NCI-H1105 (cell line): ENCODE data around the gene RPS5.
"Not testable (repeated sequence)": the region's sequence is repeated elsewhere in the genome, so short reads cannot be mapped to it uniquely, and the experiment has no call there.

ENCODE experiments used
- DNase-seq: peaks from one replicate; lab custom pipeline; 2025; lab: John Stamatoyannopoulos, UW

RPS5 gene

GRCh38 chr19:58385891-58386575, 1.0 kb upstream of the RPS5 start:
- DNase-seq: no peak

DNA sequence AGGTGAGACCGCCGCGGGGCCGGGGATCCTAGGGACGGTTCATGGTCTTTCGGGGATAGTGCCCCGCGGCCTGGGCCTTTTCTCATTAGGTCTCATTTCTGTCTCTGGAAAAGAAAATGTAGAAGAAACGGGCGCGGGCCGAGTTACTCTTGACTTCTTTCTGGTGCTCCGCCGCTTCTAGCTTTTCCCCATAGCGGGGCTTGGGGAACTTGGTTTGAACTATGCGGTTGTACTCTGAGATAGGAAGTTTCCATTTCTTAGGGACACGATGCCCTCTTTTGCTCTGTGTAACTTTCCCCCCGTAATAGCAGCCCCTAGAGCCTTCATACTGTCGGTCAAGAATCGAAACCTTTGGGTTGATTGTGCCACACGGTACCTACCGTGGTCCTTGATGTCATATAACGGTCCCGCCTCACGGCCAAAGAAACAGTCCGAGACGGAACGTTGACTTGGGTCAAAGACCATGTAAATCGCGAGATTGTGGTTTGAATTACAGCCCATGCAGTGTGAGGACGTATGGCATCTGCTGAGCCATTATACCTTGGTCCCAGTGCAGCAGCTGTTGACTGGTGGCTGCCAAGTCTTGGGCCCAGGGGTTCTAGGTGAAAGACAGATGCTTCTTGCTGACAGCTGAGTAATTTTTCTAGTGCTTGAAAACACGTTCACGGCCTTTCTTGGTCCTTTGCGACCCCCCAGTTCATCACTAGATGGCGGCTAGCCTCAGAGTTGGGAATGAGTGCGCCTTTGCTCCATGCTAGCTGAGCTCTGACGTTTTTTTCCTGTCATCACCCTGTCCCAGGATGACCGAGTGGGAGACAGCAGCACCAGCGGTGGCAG, 487 bp downstream of the RPS5 start:
- DNase-seq: no peak

GRCh38 chr19:58388175-58388526, 1.1 kb downstream of the RPS5 start:
- DNase-seq: no peak

DNA sequence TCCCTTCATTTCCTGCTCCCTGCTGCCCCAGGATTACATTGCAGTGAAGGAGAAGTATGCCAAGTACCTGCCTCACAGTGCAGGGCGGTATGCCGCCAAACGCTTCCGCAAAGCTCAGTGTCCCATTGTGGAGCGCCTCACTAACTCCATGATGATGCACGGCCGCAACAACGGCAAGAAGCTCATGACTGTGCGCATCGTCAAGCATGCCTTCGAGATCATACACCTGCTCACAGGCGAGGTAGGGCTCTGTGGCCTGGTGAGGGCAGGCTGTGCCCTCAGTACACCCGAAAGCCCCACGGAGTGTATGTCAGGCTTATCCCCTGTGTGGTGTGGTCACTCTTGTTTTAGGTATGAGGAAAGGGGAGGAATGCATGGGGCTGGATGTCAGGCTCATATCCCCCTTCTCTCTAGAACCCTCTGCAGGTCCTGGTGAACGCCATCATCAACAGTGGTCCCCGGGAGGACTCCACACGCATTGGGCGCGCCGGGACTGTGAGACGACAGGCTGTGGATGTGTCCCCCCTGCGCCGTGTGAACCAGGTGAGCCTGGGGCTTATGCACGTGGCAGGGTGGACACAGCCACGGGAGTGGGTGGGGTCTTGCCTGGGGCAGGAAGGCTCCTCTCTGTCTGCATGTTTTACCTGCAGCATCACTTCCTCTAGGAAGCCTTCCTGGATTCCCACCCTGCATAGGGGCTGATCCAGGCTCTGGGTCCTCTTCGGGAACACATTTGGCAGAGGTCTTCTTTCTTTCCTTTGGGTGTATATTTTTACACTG, 6.1 kb downstream of the RPS5 start:
- DNase-seq: no peak

GRCh38 chr19:58393725-58394033, 6.6 kb downstream of the RPS5 start:
- no peak for DNase-seq

DNA sequence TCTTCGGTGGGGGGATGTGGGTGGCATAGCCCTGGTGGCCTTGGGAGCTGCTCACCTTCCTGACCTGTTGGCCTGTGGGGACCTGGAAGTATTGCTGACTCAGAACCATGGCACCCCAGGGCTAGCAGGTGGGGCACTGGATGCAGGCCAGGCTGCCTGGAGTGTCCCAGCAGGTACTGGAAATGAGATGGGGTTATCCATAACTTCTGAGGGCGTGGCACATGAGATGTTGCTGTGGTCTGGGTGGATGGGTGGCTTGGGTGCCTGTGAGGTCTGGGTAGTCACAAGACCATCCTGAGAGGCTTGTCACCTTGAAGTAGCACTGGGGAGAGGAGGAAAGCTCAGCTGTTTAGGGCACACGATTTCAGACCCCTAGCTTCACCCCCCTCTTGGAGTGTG, 7.8 kb downstream of the RPS5 start:
- no peak for DNase-seq

GRCh38 chr19:58395220-58395978, 8.3 kb downstream of the RPS5 start, which contains the start of gene RNF225:
TSS of gene RNF225 (plus strand) at chr19:58395656. CDS start at chr19:58396090, 434 bp downstream.
- DNase-seq: no peak

DNA sequence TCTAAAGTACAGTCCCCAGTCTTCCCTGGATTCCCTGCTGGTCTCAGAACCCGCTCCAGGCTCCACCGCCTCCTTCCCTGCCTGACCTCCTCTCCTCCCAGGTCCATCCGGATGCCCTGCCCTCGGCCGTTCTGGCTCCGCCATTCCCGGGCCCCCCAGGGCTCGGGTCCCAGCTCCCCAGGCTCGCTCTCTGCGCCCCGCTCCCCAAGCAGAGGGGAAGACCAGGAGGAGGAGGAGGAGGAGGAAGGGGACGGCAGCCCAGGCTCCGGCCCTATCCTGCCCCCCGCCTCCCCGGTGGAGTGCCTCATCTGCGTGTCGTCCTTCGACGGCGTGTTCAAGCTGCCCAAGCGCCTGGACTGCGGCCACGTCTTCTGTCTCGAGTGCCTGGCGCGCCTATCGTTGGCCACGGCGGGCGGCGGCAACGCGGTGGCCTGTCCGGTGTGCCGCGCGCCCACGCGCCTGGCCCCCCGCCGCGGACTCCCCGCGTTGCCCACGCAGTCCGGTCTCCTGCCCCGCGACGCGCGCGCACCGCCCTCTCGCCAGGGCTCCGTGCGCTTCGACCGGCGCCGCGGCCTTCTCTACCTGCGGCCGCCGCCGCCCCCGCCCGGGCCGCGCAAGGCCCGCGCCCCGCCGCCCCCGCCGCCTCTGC, 9.0 kb downstream of the RPS5 start:
- no peak for DNase-seq

GRCh38 chr19:58396691-58397532, 9.8 kb downstream of the RPS5 start:
- DNase-seq: no peak

DNA sequence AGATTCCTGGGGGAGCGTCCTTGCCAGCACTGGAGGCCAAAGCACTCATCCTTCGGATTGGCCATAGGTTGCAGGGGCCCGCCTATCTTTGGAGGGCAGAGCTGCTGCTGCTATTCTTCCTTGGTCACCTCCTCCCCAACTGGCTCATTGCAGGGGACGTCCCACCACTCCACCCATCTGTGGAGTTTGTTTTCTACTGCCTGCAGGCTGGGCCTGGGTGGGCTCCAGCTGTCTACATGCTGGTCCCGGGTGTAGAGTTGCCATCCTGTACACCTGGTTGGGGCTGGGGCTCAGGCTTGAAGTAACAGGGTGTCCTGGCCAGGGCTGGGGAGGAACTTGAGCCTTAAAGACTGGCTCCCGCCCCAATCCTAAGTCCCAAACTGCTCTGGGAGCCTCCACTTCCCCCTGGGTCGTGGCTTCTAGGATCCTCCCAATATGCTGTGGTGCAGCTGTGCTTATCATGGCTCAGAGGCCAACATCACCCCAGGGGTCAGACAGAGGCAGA, 10.5 kb downstream of the RPS5 start:
- DNase-seq: no peak

GRCh38 chr19:58398087-58398486, 11.0 kb downstream of the RPS5 start:
- DNase-seq: no peak

- no peak for DNase-seq
Measured at GRCh38 chr19:58398545-58398944, 11.5 kb downstream of the RPS5 start.

DNA sequence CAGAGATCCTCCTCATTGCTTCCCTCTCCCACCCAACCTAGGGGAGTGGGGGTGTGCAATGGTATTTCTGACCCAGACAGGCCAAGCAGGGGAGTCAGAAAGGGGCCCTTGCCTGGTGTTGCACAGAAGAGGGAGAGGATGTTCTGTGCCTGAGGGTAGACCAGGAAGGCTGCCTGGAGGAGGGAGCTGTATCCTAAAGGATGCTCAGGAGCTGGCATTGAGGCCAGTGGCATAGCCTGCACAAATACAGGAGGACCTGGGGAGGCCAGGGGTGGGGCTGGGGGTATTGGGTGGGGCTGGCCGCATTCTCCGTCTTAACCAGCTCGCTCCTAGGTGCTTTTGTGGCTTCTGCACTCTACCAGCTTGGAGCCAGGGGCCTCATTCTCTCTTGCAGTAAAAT, 12.8 kb downstream of the RPS5 start:
- DNase-seq: no peak

DNA sequence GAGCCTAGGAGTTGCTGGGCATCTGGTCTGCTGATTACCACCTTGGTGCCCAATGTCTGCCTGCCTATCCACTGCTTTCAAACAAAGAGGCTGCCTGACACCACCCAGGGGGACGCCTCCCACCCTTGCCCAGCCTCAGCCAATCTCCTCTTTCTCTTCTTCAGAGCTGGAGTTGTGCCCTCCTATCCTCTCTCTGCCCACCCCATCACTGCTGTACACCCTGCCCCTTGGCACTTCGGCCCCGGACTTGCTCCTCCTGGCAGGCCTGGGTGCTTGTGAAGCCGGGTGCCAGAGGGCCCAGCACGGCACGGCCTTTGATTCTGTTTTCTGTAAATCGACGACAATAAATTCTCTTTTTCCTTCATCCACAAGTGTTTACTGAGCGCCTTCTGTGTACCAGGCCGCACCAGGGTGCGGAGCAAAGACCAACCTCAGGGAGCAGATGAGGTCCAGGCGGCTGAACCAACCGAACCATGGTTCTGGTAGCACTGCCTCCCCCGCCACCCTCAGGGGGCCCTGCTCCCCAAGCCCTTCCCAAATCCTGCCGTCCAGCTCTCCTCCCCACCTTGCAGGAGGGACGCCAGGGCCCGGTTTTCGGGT, 13.3 kb downstream of the RPS5 start:
- DNase-seq: no peak

DNA sequence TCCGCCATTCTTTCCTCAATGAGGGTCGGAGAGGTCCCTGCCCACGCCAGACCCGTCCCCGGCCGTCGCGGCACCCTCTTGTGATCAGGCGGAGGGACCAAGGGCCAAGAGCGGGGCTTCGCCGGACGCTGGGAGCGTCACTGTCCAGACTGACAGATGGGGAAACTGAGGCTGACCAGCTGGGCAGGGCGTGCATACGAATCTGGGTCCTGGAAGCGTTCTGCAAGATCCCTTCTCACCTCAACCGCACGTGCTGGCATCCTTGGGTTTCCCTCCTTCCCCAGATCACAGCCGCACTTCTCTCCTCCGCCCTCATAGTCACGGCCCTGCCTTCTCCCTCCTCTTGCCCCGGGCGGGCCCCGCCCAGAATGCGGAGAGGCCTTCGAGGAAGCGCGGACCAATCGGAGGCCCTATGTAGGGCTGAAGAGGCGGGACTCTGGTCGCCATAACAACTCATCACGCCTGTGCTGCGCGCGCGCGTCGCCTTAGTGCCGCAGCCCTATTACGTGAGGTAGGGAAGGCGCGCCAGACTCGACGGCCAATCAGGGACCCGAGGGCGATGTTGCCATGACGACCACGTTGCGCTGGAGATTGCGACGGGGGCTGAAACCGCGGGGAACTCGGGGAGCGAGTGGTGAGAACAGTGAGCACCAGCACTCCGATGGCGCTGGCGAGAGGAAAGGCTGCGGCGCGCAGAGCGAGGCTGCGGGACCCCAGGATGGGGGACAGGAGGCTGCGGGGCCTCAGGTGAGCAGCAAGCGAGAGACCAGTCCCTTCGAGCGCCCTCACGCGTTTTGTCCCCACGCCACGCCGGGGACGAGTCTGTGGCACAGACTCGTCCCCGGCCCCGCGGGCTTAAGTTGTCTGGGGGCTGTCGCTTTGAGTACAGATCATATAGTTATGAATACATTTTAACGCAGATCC, 14.1 kb downstream of the RPS5 start:
- DNase-seq: peak; percentile 98

GRCh38 chr19:58401840-58402421, 14.9 kb downstream of the RPS5 start:
- DNase-seq: no peak

GRCh38 chr19:58403920-58404478, 16.9 kb downstream of the RPS5 start:
- DNase-seq: not testable (repeated sequence)
